H1 (cell line): ENCODE results near the gene BOLL.
"Not testable (repeated sequence)": the region's sequence is repeated elsewhere in the genome, so short reads cannot be mapped to it uniquely, and the experiment has no call there.

Source experiments
- ATF2 ChIP-seq: IDR thresholded peaks from 2 replicates; pipeline ENCODE4 v1.6.1; 2012; ENCODE audit warnings: low read length, inconsistent platforms
- ATF3 ChIP-seq: IDR thresholded peaks from 2 replicates; pipeline ENCODE4 v1.6.1; 2011; ENCODE audit warnings: low read depth, mild to moderate bottlenecking, low read length; ENCODE audit not compliant: insufficient read depth
- CEBPB ChIP-seq: IDR thresholded peaks from 2 replicates; pipeline ENCODE4 v1.6.1; 2012; ENCODE audit warnings: low read depth, low read length
- CHD2 ChIP-seq: IDR thresholded peaks from 2 replicates; pipeline ENCODE4 v1.6.1; 2012; ENCODE audit warnings: low read length, improper control_type of control experiment
- CTCF ChIP-seq, 3 experiments: IDR thresholded peaks; 1 replicate in 2 of 3; 2 replicates in 1 of 3; pipeline versions ENCODE4 v1.5.1 to v1.6.1; 2011; ENCODE audit warnings: low read length in 3 of 3, mild to moderate bottlenecking in 3 of 3, inconsistent platforms in 2 of 3, low read depth in 1 of 3, moderate library complexity in 1 of 3; ENCODE audit not compliant: insufficient read depth in 1 of 3; ENCODE audit errors: control extremely low read depth in 1 of 3
- EGR1 ChIP-seq: IDR thresholded peaks from 2 replicates; pipeline ENCODE4 v1.6.1; 2011; ENCODE audit warnings: low read depth, low read length, borderline replicate concordance
- FOSL1 ChIP-seq: IDR thresholded peaks from 2 replicates; pipeline ENCODE4 v1.6.1; 2011; ENCODE audit warnings: mild to moderate bottlenecking, low read depth, low read length, moderate library complexity; ENCODE audit not compliant: insufficient read depth
- RFX5 ChIP-seq: IDR thresholded peaks from 2 replicates; pipeline ENCODE4 v1.6.1; 2011; ENCODE audit warnings: low read depth, low read length, improper control_type of control experiment, borderline replicate concordance

- TF ChIP-seq ATF2; CTCF (IDR thresholded peaks at IDR 0.05; ENCODE audit: control extremely low read depth in 1 of 3, insufficient read depth in 1 of 3, low read depth in 1 of 3, low read length in 3 of 3); CHD2; CEBPB; RFX5; EGR1; ATF3; FOSL1: not testable (repeated sequence)
These were observed 85.4 kb downstream of the BOLL start for GRCh38 chr2:197699724-197700123.
